ENCODE measurements around the gene GCAT.

GRCh38 chr22:37781434-37782059 is 26.2 kb upstream of the GCAT start:
- no peak for TF ChIP-seq POLR2A (IDR thresholded peaks at IDR 0.05; ENCODE audit: low read length)
- TF ChIP-seq GATA1 (IDR thresholded peaks at IDR 0.05; ENCODE audit: low read depth, low read length) = no peak

Measured in erythroblast (primary cell).